GOT3 (cell line): ENCODE data around the gene ZNF565.
"Not testable (repeated sequence)": the region's sequence is repeated elsewhere in the genome, so short reads cannot be mapped to it uniquely, and the experiment has no call there.

ENCODE experiments used
- DNase-seq: peaks from one replicate; lab custom pipeline; 2025; ENCODE audit warnings: mixed read lengths; lab: John Stamatoyannopoulos, UW

The ZNF565 gene

DNA sequence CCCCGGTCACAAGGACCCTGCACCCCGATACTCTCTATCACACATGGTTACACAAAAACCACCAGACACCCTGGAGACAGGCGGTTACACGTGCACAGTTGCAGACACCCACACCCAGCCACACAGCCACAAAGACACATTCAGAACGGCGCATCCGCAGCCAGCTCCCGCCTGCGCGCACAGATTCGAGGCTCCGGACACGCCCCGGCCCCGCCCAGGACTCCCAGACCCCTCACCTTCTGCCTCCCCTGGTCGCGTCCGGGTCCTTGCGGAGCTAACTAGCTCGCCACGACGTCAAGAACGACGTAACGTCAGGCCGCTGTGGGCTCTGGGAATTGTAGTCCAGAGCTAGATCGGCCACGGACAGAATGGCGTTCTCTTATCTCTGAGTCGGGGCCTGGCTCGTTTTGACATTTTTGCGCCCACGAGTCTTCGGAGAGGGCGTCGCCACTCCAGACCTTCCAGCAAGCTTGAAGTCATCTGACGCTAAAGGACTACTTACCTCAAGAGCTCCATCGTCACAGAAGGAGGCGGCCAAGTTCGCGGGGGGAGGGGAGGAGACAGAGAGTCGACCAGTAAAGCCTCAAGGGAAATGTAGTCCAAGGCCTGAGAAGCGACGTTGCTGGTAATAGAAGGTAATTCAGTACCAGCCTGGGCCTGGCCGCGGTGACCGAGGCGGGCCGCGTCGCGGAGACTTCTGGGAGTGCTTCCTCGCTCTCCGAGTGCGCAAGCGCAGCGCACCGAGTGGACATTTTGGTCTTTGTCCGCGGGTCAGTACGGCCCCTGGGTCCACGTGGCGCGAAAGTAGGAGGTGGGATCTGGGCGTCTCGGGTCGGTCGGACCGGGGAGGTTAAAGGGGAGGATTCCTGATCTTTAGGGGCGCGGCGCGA lies at the start of gene ZNF565, which contains the start of gene ZNF146:
Gene ZNF565, minus strand, starts transcription at position 280 of the 890 bp plus-strand sequence. CDS start 12,680 bp downstream, outside the sequence.
Gene ZNF146, plus strand, starts transcription at position 721 of the 890 bp plus-strand sequence. CDS start 21,335 bp downstream, outside the sequence.
- peak; percentile 93 for DNase-seq

DNA sequence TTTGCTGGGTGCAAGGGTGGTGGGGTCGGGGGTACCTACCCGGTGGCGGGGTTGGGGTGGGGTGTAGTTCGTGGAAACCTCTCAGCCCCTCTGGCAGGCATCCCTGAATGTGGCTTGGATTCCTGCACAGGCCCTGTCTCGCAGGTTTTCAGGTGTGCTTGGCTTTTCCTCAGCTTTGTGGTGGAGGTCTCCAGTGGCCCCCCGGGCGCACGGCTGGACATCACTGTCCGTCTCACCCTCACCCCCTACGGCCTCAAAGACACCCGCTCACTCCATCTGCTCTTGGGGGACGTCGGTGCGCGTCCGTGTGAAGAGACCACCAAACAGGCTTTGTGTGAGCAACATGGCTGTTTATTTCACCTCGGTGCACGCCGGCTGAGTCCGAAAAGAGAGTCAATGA lies 44.7 kb upstream of the ZNF565 start:
- DNase-seq, result no peak

DNA sequence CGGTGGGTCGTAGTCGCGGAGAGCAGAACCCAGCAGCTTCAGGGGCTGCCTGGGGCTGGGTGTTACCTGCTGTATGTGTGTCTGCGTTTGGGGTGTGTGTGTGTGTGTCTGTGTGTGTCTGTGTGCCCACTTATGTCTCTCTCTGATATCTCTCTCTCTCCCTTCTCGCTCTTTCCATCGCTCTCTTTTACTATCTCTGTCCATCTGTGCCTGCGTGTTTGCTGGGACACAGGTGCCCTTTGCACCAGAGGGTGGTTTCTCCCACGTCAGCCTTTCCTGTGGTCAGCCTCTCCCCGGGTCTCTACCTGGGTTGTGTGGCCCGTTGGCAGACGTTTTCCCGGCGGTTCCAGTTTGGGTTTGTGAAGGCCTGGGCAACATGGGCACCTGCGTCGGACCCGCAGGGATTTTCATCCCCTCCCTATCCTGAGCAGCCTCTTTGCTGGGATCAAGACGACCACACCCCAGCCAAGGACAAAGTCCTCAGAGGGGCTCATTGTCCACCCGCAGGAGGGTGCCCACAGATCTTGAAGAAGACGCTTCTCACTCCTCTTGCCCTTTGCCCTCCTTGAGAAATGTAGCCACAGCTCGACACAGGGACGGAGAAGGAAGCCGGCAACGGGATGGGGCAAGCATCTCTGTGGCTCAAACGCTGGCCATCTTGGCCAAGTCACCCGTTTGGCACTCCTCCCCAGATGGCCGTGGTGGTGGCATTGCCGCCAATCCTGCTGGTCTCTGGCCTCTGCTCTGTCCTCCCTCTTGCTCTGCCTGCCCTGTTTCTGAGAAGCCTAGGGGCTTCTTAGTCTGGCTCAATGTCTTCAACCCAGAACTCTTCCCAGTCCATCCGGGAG lies 43.8 kb upstream of the ZNF565 start:
- DNase-seq, result no peak

DNA sequence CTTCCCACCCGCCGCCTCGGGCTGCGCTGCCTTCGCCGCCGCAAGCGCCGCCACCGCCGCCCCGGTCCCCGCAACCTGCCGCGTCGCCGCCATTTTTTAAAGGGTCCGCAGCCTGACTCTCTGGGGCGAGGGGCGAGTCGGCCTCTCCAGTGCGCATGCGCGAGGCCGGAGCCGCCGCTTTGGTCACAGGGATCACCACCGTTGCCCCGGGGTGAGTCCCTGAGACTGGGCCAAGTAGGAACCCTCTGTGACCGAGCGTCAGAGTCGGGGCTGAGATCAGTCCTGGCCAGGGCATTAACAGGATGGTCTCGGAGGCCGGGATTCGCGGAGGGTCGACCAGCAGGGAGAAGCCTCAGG lies 43.0 kb upstream of the ZNF565 start:
- no peak for DNase-seq

DNA sequence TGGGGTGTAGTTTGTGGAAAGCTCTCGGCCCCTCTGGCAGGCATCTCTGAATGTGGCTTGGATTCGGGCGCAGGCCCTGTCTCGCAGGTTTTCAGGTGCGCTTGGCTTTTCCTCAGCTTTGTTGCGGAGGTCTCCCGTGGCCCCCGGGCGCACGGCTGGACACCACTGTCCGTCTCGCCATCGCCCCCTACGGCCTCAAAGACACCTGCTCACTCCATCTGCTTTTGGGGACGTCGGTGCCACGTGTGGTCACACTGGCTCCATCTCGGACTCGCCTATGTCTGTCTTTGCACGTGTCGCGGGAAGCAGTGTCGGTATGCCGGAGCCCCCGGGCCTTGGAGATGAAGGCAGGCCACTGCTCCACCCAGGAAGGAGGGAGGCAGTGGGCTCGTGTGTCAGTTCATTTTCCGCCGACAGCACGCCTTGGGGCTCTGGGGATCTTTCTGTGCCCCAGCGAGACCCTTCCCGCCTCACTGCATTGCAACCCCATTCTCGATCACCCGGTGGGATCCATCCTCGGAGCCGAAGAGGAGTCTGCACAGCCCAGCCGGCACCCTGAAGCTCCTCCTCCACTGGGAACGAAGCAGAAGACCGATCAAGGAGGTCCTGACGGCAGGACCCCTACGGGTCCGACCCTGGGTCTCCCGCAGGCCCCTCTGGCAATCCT lies 42.5 kb upstream of the ZNF565 start:
- DNase-seq, result no peak

DNA sequence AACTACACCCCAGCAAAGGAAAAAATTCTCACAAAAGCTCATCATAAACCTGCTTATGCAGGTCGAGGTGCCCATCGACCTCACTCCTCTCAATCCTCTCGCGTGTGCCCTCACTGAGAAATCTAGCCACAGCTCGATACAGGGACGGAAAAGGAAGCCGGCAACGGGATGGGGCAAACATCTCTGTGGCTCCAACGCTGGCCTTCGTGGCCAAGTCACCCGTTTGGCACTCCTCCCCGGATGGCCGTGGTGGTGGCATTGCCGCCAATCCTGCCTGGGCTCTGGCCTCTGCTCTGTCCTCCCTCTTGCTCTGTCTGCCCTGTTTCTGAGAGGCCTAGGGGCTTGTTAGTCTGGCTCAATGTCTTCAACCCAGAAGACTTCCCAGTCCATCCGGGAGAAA lies 41.6 kb upstream of the ZNF565 start:
- DNase-seq, result no peak

DNA sequence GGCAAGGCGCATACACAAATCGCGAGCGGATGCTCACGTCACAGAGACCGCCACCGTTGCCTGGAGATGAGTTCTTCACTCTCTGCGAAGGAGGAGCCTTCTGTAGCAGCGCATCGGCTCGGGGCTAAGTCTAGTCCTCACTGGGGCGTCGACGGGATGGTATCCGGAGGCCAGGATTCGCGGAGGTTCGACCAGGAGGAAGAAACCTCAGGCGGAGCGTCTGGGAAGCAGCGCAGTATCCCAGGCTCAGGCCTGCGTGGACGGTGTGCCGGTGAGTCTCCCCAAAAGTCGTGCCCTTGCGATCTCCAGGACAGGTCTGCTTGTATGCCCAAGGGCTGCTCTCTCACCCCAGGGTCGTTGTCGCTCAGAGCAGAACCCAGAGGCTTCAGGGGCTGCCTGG lies 40.9 kb upstream of the ZNF565 start:
- no peak for DNase-seq

DNA sequence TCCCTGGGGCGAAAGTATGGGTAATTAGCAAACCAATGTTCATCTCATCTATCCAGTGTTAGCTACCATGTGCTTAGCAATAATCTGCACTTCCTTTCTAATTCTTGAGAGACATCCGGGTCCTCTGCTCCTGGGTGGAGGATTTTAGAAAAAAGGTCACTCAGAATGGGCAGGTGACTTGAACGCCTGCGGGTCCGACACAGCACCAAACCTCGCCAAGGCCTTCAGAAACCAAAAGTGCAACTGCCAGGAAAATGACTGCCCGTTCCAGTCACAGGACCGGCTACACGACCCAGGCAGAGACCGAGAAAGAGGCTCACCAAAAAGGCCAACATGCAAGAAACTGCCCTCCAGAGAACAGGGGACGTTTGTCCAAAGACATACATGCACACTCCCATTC lies 40.4 kb upstream of the ZNF565 start:
- DNase-seq, result no peak

DNA sequence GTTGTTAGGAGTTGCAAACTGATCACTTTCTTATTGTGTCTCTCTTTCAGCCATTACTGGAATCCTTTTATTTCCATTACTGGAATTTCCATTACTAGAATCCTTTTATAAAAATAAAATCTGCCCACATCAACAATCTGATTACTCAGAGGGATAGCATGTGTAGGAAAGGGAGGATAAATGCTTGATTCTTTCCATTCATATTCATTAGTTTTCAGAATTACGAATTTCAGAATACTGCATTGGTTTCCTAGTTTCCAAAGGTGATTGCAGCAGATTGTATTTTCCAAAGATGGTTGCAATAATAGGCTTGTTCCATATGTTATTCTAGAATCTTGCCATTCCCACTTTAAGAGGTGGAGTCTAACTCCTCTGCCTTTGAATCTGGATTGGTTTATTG lies 37.6 kb upstream of the ZNF565 start:
- DNase-seq, result no peak

DNA sequence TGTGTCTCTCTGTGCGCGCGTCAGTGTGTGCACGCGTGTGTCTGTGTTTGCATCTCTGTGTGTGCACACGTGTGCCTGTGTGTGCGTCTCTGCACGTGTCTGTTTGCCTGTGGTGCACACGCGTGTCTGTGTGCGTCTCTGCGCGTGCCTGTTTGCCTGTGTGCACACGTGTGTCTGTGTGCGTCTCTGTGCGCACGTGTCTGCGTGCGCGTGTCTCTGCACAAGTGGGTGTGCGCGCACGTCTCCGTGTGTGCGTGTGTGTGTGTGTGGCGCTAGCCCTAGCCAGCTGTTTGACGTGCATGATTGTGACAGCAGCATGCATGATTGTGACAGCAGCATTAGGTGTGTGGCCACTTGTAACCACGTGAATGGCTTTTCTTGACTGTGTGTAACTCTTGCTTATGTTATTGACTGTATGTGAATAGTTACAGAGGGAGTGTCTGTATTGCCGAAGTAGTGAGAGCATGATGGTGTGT lies 31.6 kb upstream of the ZNF565 start:
- DNase-seq, result no peak

DNA sequence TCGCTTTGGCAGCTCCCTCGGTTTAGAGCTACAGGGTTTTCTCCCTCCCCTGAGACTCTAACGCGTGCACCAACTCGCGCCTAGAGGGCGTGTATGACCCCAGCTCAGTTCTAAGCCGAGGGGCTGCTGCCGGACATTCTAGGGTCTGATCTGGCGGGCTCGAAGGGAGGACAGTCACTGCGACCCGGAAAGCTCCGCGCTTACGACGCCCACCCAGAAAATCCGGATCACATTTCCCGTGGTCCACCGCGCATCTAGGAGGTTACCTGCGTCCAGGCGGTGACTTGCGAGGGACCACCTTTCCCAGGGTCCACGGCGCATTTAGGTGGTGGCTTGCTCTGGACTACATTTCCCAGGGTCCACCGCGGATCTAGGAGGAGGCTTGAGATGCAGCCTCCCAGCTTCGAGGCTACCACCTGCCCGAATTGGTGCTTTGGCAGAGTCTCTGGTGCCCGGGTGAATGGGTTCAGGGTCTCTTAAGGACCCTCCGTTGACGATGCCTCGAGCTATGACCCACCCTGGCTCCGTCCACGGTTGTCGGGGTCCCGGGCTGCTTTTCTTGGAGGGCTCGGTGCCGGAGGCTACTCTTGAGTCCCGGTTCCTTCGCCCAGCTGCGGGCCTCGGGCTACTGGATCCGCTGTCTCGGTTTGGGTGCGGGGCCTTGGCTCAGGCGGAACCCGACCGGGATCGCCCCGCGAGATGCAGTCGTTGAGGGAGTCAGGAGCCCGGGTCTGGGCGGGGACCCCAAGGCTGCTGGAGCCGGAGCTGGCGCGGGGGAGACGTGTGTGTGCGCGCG lies 30.9 kb upstream of the ZNF565 start:
- no peak for DNase-seq

DNA sequence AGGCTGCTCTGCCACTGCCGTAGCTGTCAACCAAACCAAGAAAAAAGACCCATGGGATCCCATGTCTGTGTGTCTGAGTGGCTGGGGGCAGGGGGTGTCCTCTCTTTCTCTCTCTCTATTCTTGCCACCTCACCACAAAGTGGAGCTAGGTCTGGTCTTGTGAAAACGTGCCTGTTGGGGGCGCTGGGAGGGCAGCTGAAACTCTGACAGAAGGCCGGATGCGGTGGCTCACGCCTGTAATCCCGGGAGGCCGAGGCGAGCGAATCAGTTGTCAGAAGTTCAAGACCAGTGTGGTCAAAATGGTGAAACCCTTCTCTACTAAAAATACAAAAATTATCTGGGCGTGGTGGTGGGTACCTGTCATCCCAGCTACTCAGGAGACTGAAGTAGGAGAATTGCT lies 29.6 kb upstream of the ZNF565 start:
- no peak for DNase-seq

DNA sequence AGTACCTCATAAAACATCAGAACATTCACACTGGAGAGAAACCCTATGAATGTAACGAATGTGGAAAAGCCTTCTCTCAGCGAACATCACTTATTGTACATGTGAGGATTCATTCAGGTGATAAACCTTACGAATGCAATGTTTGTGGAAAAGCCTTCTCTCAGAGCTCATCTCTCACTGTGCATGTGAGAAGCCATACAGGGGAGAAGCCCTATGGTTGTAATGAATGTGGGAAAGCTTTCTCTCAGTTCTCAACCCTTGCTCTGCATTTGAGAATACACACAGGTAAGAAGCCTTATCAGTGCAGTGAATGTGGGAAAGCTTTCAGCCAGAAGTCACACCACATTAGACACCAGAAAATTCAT lies 22.5 kb upstream of the ZNF565 start:
- no peak for DNase-seq

DNA sequence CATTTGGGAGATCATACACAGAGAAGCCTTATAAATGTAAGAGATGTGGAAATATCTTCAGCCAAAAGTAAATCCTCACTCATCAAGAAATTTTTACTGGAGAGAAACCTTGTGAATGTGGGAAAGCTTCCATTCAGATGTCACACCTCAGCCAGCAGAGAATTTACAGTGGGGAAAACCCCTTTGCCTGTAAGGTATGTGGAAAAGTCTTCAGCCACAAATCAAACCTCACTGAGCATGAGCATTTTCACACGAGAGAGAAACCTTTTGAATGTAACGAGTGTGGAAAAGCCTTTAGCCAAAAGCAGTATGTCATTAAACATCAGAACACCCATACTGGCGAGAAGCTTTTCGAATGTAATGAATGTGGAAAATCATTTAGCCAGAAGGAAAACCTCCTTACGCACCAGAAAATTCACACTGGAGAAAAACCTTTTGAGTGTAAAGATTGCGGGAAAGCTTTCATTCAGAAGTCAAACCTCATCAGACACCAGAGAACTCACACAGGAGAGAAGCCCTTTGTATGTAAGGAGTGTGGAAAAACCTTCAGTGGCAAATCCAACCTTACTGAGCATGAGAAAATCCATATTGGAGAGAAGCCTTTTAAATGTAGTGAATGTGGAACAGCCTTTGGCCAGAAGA lies 22.0 kb upstream of the ZNF565 start:
- no peak for DNase-seq

DNA sequence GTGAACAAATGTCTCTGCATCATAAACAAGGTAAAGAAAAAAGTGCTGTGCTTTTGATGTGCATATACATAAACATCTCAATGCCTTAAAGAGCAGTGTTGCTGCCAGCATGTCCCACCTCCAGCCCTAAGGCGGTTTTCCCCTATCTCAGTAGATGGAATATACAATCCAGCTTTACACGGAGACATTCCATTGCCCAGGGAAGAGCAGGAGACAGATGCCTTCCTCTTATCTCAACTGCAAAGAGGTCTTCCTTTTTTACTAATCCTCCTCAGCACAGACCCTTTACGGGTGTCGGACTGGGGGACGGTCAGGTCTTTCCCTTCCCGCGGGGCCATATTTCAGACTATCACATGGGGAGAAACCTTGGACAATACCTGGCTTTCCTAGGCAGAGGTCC lies 19.2 kb upstream of the ZNF565 start:
- DNase-seq, result not testable (repeated sequence)

DNA sequence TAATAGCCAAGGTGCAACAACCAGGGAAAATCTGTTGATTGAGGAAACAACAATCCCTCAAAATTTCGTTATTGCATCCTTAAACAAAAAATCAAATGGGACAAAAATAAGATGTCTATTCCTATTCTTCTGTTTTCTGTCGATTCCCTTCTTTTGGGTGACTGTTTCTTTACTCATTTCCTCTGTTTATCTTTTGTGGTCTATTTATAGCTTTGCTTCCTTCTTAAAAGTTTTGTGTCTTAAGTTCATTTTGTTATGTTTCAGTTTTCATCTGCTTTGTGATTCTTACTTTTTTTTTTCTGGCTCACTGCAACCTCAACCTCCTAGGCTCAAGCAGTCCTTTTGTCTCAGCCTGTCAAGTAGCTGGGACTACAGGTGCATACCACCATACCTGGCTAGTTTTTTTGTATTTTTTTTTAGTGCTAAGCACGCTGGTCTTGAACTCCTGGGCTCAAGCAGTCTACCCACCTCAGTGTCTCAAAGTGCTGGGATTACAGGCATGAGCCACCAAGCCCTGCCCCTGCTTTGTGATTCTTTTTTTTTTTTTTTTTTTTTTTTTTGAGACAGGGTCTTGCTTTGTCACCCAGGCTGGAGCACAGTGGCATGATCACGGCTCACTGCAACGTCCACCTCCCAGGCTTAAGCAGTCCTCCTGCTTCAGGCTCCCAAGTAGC lies 10.9 kb upstream of the ZNF565 start:
- no peak for DNase-seq

DNA sequence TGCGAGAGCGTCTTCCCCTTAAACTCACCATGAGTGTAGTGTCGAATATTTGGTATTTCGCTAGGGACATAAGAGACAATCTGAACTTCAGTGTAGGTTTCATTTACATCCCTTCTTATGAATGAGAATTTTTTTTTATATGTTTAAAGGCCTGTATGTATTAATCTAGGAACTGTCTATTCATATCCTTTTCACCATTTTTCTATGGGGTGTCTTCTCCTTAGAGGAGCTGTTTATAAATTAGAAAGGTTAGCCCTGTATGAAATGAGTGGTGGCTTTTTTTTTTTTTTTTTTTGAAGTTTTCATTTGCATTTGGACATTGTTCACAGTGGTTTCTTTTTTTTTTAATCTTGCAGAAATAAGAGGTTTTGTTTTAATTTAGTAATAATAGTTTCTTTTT lies 8.0 kb upstream of the ZNF565 start:
- DNase-seq, result no peak

DNA sequence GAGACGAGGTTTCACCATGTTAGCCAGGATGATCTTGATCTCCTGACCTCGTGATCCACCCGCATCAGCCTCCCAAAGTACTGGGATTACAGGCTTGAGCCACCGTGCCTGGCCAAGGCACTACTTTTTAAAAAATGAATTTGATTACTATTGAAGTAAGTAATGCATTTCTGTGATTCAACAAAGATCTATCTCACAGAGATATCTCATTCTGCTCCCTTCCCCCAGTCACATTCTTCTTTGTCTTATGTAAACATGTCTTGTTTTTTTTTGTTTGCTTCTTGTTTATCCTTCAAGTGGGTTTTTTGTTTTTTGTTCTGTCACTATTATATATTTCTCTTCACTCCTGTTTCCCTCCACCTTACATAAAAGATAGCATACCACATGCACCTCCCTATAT lies 7.0 kb upstream of the ZNF565 start:
- DNase-seq, result no peak

DNA sequence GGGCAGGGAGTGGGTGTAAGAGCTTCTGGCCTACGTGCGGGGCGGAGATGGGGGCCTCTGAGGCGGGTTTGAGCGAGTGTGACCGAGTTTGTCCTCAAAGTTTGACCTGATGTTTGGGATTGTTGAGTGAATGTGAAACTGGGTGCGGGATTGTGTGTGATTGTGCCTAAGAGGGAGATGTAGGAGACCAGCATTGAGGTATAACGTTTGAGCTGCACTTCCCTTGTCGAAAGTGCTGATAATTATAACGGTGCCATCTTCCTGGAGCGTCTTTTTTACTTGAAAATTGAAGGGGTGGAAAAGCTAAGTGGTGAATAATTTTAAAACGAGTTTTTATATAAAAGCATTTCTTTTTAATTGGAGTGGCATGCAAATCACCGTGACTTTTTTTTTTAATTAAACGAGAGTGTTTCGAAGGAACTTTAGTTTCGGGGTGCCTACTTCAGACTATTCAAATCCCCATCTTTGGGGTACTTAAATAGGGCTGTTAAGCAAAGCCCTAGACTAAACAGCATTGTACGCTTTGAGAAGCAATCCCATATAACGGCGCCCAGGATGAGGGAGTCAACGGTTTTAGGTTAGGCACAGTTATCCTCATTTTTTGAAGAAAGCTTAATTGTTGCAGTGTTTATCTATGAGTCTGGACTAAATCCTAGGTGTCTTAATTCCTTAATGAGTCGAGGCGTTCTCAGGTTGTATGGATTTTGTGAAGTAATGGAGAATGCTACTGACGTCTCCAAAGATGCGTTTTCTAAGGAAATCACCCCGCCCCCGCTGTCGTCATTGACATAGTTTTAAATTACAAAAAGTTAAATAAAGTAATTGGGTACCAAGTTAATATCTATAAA lies 1.0 kb upstream of the ZNF565 start:
- no peak for DNase-seq

DNA sequence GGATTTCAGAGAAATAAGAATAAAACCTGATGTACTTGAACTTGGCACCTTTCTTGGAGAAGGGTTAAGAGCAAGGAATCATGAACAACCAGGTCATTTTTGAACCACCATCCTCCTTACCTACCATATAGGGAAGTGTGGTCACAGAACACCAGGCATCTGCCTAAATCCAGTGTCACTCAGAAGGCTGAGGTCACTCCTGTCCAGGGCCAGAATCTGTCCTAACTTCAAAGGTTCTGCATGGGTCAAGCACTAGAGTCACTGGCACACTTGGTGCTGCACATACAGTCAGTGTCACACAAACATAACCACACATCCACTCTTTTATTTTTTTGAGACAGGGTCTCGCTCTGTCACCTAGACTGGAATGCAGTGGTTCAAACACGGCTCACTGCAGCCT lies 1.6 kb downstream of the ZNF565 start:
- no peak for DNase-seq
